Coronary artery (tissue), 2 donors: ENCODE data around the gene ZBTB20.

Source experiments
- DNase-seq: peaks from one replicate; pipeline ENCODE4 v3.0.0-alpha.2; 2017; ENCODE audit warnings: low spot score
- H3K27ac ChIP-seq, 2 donors: fragments of 200-600 bp; sonication (generic); one replicate each; pipeline ENCODE4 v1.5.1; 2016 to 2019
- H3K4me3 ChIP-seq: fragments of 200-600 bp; sonication (generic); 2 replicates; pipeline ENCODE4 v1.5.1; 2016; ENCODE audit warnings: mild to moderate bottlenecking, moderate library complexity
- CTCF ChIP-seq: fragments of 200-600 bp; sonication (generic); IDR thresholded peaks from one replicate; pipeline ENCODE4 v1.5.1; 2019; ENCODE audit warnings: antibody characterized with exemption

The ZBTB20 gene

DNA sequence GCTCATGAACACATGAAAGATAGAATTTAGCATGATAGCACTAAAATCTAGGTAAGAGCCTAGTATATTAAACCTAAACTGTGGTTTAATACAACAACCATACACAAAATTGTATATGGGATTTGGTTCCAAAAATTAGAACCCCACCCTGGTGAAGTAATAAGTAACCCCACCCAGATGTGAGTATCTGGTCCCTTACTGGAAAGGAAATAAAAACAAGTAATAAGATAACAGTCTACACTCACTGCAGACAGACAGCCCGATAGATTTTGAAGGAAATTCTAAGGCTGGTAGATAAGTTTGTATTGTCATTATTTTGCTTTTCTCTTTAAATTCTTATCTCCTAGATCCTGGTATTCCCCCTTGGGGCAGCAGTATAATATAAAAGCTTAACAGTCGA is 184.9 kb downstream of the ZBTB20 start:
- DNase-seq = no peak
- no peak overlapping the region for H3K27ac ChIP-seq
- no peak overlapping the region for H3K4me3 ChIP-seq

DNA sequence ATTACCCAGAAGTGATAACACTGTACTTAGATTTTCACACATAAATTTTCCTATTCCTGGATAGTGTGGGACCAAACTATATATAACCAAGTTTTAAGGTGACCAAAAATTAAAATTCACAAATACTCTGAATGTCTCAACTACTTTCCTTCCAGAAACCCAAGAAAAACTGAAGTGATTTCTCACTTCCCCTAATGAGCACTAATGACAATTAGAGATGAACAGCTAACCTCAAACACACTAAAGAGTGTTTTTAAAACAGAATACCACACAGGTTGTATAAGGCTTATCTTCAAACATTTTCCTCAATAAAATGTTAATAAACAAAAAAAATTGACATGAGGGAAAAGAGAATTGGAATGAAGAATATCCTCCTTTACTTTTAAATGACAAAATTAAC is 188.2 kb downstream of the ZBTB20 start:
- no peak overlapping the region for H3K4me3 ChIP-seq
- no peak overlapping the region for H3K27ac ChIP-seq
- TF ChIP-seq CTCF = no peak
- DNase-seq = no peak

More for the DNA sequence above, 184.9 kb downstream of the ZBTB20 start:
- TF ChIP-seq CTCF = no peak

DNA sequence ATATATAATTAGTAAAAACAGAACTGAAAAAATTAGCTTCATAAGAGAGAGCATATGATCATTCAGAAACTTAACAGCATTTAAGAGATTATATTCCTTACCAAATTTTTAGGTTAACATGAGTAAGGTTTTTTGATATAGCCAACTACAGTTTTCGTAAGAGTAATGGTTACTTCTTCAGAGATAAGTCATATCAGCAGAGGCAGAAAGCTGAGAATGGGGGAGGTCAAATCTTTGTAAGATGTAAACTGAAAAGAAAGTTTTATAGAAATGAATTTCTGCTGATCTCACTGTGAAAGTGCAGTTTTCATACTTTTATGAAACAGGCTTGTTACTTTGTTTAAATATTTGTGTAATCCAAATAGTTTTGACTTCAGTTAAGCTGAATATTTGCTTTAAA is 193.3 kb downstream of the ZBTB20 start:
- DNase-seq = no peak
- H3K27ac ChIP-seq = no peak overlapping the region
- TF ChIP-seq CTCF = no peak
- H3K4me3 ChIP-seq = no peak overlapping the region

DNA sequence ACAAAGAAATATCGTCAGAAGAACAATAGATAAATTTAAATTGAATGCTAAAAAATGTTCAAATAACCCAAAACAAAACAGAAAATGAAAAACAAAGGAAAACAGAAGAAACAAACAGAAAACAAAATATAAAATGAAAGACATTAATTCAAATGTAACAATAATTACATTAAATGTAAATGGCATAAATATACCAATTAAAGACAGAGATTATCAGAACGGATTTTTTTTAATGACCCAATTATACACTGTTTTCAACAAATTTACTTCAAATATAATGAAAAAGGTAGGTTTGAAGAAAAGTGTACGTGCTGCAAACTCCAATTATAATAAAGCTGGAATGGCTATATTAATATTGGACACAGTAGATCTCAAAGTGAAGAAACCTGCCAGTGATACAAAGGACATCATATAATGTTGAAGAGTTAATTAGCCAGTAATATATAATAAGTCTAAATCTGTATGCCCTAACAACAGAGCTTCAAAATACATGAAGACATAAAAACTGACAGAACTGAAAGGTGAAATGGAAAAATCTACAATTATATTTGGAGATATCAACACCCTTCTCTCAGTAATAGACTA is 193.8 kb downstream of the ZBTB20 start:
- no peak for DNase-seq
- H3K4me3 ChIP-seq = no peak overlapping the region
- no peak for TF ChIP-seq CTCF
- H3K27ac ChIP-seq = no peak overlapping the region

- no peak for DNase-seq
- Histone ChIP-seq H3K27ac (no peak overlapping the region), H3K4me3 (no peak overlapping the region)
- TF ChIP-seq CTCF = no peak
Measured at GRCh38 chr3:114942773-114943172, 204.3 kb downstream of the ZBTB20 start.

DNA sequence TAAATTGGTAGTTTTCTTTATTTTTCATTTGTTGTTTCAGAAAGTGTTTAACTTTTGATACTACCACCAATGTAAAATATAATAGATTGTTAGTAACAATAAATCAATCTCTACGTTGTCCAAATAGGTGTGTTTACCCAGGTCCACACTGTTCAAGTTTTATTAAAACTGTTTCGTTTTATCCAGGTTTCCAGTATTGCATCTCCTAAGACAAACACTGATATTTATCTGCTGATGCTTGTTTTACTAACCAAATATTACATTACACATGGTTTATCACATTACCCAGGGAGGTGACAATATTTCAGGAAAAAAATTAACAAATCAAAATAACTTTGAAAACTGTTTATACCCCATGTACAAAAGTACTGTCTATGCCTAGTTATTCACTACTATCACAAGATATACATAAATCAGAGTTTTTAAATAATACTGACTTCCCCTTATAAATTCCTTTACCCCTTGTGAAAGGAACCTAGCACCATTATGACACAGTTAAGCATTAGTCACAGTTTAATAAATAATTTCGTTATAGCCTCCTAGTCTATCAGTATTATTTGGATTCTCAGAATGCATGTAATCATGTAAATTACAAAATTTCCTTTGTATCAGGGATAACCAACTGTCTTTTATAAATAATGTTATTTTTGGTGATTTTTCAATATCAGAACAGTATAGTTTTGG is 205.3 kb downstream of the ZBTB20 start:
- no peak overlapping the region for H3K27ac ChIP-seq
- no peak overlapping the region for H3K4me3 ChIP-seq
- no peak for TF ChIP-seq CTCF
- no peak for DNase-seq

DNA sequence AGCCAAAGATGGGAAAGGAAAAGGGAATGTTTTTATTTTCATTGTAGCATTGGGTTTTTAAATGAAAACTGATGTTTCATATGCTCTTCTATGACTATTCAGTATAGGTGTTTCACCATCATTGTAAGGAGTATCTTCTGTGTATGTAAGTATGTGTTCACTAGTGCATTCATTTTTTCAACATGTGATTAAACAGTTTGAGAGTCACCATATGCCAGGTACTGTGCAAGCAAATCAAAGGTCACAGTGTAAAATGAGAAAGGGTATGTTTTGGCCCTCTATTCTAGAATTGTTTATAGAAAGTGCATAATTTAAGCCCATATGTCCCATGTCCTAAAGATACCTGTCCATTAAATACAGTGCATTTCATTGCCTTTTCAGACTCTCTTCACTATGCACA is 207.2 kb downstream of the ZBTB20 start:
- no peak for DNase-seq
- TF ChIP-seq CTCF = no peak
- Histone ChIP-seq H3K4me3 (no peak overlapping the region), H3K27ac (no peak overlapping the region)
